Panc1 (cell line): ENCODE data around the gene LRRC4B.

Source experiments
- CTCF ChIP-seq: fragments of 450-650 bp; IDR thresholded peaks from 2 replicates; pipeline ENCODE4 v1.5.1; 2017; ENCODE audit warnings: mild to moderate bottlenecking
- SIN3A ChIP-seq: IDR thresholded peaks from 2 replicates; pipeline ENCODE4 v1.6.1; 2012; ENCODE audit warnings: low read depth, mild to moderate bottlenecking, low read length, moderate library complexity, borderline replicate concordance; ENCODE audit not compliant: insufficient read depth

- TF ChIP-seq CTCF (no peak), SIN3A (no peak)
Measured at GRCh38 chr19:50535672-50536187, 32.5 kb downstream of the LRRC4B start.
